ENCODE measurements around the gene SERPIND1. TPM values are rescaled to one million over a fixed set of nuclear protein-coding genes. Genes with fewer than 3 reads are reported as not detected.
A peak's percentile ranks its signal among the peaks of the same experiment; 100 is the strongest.

Gene SERPIND1
- total RNA-seq, 2 donors from 2014 or later: not detected

DNA sequence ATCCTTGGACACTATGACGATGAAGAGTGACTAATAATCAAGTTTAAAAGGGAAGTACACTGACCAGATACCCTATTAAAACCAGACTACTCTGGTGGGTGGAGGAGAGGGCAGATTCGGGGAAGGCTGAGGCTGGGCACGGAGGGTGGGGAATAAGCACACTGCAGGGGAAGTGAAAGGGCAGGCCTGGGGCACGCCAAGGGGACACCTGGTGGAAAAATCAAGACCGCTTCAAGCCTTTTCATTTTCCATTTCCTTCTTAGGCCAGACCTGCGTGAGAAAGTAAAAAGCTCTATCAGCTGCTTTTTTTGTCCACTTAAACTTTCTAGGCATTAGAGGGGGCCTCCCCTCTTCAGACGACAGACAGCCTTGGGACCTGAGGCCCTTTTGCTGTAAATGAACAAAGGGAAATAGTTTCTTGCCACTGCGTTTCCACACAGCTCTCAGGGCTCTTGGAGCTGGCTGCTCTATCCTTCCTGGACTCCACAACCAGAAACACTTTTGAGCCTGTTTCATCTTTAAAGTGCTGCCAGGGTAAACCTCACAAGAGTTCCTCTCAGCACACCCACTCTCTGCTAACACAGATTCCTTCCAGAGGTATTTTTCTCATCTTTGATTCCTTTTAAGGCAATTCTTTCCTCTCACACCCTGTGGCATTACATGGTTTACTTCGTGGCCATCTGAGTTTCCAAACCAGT, 25.0 kb upstream of the SERPIND1 start:
- Histone ChIP-seq H3K36me3 (no peaks in the 10 kb centered on the region), H3K4me1 (replicated peaks) (peaks cover 23% of the 10 kb centered on the region), H3K9me3 (no peaks in the 10 kb centered on the region), H3K27me3 (replicated peaks; ENCODE audit: insufficient read depth) (no peaks in the 10 kb centered on the region), H3K27ac (peak overlapping the region in 1 of 2 donors; percentile 60), H3K4me3 (no peak overlapping the region)
- intact Hi-C loops (cut with DNase I): no loop called here
- 24% methylated on average over 9 of the region's 9 CpGs for WGBS
- peak; percentile 46 for DNase-seq (ENCODE audit: low spot score)
- no peak for TF ChIP-seq POLR2A (IDR thresholded peaks at IDR 0.05)
- peak; percentile 76 for TF ChIP-seq POLR2AphosphoS5 (IDR thresholded peaks at IDR 0.05)

- 43% methylated on average over 3 of the region's 3 CpGs for WGBS
- no peak overlapping the region for H3K4me3 ChIP-seq
- H3K9me3 ChIP-seq: no peaks in the 10 kb centered on the region
- H3K4me1 ChIP-seq (replicated peaks): peaks cover 23% of the 10 kb centered on the region
- no peaks in the 10 kb centered on the region for H3K27me3 ChIP-seq (replicated peaks; ENCODE audit: insufficient read depth)
- intact Hi-C loops (cut with DNase I): no loop called here
- peak overlapping the region in 1 of 2 donors; percentile 60 for H3K27ac ChIP-seq
- TF ChIP-seq POLR2A (IDR thresholded peaks at IDR 0.05) (no peak), POLR2AphosphoS5 (IDR thresholded peaks at IDR 0.05) (peak; percentile 1)
- no peak for DNase-seq (ENCODE audit: low spot score)
- no peaks in the 10 kb centered on the region for H3K36me3 ChIP-seq
Observed at GRCh38 chr22:20749453-20749852, 24.5 kb upstream of the SERPIND1 start.

DNA sequence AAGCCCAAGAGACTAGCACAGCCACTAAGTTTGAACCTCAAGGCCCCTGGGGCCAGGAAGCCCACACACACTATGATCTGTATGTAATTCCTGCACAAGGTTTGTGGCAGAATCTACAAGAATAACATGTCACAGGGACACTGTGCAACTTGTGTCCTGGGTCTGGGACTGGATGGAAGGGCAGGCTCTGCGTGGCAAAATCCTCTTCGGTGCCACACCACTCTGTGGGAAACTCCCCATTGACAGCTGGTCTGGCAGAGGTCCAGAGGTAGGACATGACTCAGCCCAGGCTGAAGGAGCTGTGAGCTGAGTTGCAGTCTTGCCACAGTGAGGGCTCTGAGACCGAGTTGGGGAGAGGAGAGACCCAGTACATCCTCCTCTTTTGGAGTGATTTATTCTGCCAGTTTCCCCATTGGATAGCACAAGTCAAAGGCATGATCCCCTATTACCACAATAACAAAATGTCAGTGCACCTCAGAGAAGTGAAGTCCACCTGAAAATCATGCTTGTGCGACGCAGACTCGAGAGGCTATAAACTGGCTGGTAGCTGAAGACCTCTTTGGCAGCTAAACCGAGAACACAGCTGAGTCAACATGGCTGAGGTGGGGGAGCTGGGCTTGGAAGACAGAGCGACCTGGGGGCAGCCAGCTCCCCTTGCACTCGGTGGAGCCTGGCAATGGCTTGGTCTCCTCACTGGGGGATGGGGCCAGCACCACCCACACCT, 23.3 kb upstream of the SERPIND1 start:
- Histone ChIP-seq H3K4me3 (no peak overlapping the region), H3K27ac (peak overlapping the region in 1 of 2 donors; percentile 60), H3K4me1 (replicated peaks) (peaks cover 23% of the 10 kb centered on the region), H3K27me3 (replicated peaks; ENCODE audit: insufficient read depth) (no peaks in the 10 kb centered on the region), H3K9me3 (no peaks in the 10 kb centered on the region), H3K36me3 (no peaks in the 10 kb centered on the region)
- intact Hi-C loops (cut with DNase I): no loop called here
- 30% methylated on average over 9 of the region's 9 CpGs for WGBS
- TF ChIP-seq, protein P1, sequence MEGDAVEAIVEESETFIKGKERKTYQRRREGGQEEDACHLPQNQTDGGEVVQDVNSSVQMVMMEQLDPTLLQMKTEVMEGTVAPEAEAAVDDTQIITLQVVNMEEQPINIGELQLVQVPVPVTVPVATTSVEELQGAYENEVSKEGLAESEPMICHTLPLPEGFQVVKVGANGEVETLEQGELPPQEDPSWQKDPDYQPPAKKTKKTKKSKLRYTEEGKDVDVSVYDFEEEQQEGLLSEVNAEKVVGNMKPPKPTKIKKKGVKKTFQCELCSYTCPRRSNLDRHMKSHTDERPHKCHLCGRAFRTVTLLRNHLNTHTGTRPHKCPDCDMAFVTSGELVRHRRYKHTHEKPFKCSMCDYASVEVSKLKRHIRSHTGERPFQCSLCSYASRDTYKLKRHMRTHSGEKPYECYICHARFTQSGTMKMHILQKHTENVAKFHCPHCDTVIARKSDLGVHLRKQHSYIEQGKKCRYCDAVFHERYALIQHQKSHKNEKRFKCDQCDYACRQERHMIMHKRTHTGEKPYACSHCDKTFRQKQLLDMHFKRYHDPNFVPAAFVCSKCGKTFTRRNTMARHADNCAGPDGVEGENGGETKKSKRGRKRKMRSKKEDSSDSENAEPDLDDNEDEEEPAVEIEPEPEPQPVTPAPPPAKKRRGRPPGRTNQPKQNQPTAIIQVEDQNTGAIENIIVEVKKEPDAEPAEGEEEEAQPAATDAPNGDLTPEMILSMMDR (IDR thresholded peaks at IDR 0.05): no peak
- TF ChIP-seq POLR2AphosphoS5 (IDR thresholded peaks at IDR 0.05): peak; percentile 68
- TF ChIP-seq POLR2A (IDR thresholded peaks at IDR 0.05): no peak
- DNase-seq (ENCODE audit: low spot score): peak; percentile 72

DNA sequence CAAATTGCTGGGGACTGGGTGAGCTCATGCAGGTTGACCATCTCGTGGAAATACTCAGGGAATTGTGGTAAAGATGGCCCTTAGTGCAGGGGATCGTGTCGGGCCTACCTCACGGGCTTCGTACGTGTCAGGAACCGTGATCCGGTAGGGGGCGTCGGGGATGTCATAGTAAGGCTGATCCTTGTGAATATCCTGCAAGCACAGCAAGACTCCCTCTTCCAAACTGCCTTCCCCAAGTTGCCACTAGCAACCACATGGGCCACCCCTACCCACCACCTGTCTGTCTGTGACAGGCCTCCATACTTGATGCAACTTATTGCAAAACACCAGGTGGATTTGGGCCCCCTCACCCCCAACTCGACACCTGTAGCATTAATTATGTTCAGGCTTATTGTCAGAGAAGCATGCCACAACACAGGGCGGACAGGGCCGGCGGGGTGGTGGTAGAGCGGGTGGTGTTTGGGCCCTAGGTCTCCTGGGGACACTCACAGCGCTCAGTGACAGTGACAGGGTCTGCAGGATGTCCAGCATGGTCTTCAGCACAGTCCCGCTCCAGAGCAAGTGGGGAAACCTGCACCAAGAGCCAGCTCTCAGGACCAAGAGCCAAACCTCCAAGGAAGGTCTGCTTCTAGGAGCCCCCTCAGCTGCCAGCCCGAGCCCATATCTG, 22.6 kb upstream of the SERPIND1 start:
- Histone ChIP-seq H3K4me3 (no peak overlapping the region), H3K27ac (peak overlapping the region in 1 of 2 donors; percentile 60), H3K9me3 (no peaks in the 10 kb centered on the region), H3K36me3 (no peaks in the 10 kb centered on the region), H3K4me1 (replicated peaks) (peaks cover 23% of the 10 kb centered on the region), H3K27me3 (replicated peaks; ENCODE audit: insufficient read depth) (no peaks in the 10 kb centered on the region)
- intact Hi-C loops (cut with DNase I): no loop called here
- TF ChIP-seq, protein P1 (IDR thresholded peaks at IDR 0.05): no peak
- TF ChIP-seq POLR2A (IDR thresholded peaks at IDR 0.05) (no peak), POLR2AphosphoS5 (IDR thresholded peaks at IDR 0.05) (no peak)
- DNase-seq (ENCODE audit: low spot score): peak; percentile 16
- WGBS: 70% methylated on average over 17 of the region's 18 CpGs

DNA sequence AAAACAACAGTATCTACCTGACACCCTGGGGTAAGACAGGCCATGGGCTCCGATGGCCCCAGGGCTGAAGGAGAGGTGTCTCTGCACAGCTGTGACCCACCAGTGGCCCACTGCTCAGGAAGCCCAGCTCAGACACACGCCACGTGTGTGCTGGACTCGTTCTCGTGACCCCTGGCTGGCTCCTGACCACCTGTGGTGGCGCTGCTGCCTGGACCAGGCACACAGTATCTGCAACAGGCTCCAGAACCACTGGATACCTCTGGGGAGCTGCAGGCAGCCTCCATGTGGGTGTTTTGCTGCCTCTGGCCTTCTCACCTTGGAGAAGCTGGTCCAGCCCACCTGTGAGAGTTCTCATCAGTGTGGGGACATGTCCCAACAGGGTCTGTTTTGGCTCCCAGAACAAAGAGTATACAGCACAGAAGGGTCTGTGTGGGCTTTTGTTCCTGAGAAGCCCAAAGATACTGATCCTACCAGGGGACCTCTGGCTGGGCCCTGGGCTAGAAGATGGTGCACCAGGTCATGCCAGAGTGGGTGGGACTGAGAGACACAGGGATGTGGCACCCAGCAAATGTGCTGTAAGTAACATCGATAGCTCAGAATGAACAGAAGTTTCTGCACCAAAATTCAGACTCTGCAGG, 21.7 kb upstream of the SERPIND1 start:
- H3K4me1 ChIP-seq (replicated peaks): peaks cover 23% of the 10 kb centered on the region
- H3K27ac ChIP-seq: peak overlapping the region in 1 of 2 donors; percentile 60
- no peak for TF ChIP-seq POLR2A (IDR thresholded peaks at IDR 0.05)
- TF ChIP-seq, protein P1 (IDR thresholded peaks at IDR 0.05): no peak
- no peaks in the 10 kb centered on the region for H3K27me3 ChIP-seq (replicated peaks; ENCODE audit: insufficient read depth)
- no peaks in the 10 kb centered on the region for H3K36me3 ChIP-seq
- no peak for DNase-seq (ENCODE audit: low spot score)
- intact Hi-C loops (cut with DNase I): no loop called here
- WGBS: 76% methylated on average over 7 of the region's 7 CpGs
- no peak overlapping the region for H3K4me3 ChIP-seq
- H3K9me3 ChIP-seq: no peaks in the 10 kb centered on the region

Data from prostate gland (tissue), 2 donors.